LNCaP clone FGC (cell line): ENCODE data around the gene BLM.

Source experiments
- DNase-seq: peaks from one replicate; pipeline ENCODE4 v3.0.0-alpha.2; 2011; ENCODE audit warnings: low read depth
- H3K4me3 ChIP-seq: 2 replicates; pipeline ENCODE4 v1.5.1; 2011; ENCODE audit warnings: mild to moderate bottlenecking, low read depth, low read length, control low read depth
- CTCF ChIP-seq: IDR thresholded peaks from 2 replicates; pipeline ENCODE4 v1.5.1; 2012; ENCODE audit warnings: mild to moderate bottlenecking; ENCODE audit not compliant: control insufficient read depth, insufficient read depth; ENCODE audit errors: extremely low read depth

Gene BLM

GRCh38 chr15:90801803-90802202 is 84.7 kb downstream of the BLM start:
- no peak overlapping the region for H3K4me3 ChIP-seq
- DNase-seq, result no peak
- TF ChIP-seq CTCF, result no peak

- DNase-seq, result no peak
- no peak overlapping the region for H3K4me3 ChIP-seq
- TF ChIP-seq CTCF, result no peak
Measured at GRCh38 chr15:90807074-90807785, 90.1 kb downstream of the BLM start.

GRCh38 chr15:90807786-90808086 is 90.6 kb downstream of the BLM start:
- DNase-seq, result no peak
- no peak overlapping the region for H3K4me3 ChIP-seq
- TF ChIP-seq CTCF, result no peak

- no peak overlapping the region for H3K4me3 ChIP-seq
- no peak for TF ChIP-seq CTCF
- DNase-seq, result no peak
Measured at GRCh38 chr15:90808517-90809235, 91.5 kb downstream of the BLM start.

GRCh38 chr15:90809536-90809935 is 92.4 kb downstream of the BLM start:
- no peak for DNase-seq
- no peak for TF ChIP-seq CTCF
- no peak overlapping the region for H3K4me3 ChIP-seq

GRCh38 chr15:90810354-90810753 is 93.2 kb downstream of the BLM start:
- TF ChIP-seq CTCF, result no peak
- H3K4me3 ChIP-seq, result no peak overlapping the region
- DNase-seq, result no peak

- no peak overlapping the region for H3K4me3 ChIP-seq
- no peak for TF ChIP-seq CTCF
- DNase-seq, result no peak
Measured at GRCh38 chr15:90812171-90812957, 95.2 kb downstream of the BLM start.
